Islet precursor cell (in vitro differentiated cells): Measurements from ENCODE around the gene AFAP1.

Experiments used
- DNase-seq: peaks from one replicate; pipeline ENCODE4 v3.0.0-alpha.2; 2018

The AFAP1 gene

DNA sequence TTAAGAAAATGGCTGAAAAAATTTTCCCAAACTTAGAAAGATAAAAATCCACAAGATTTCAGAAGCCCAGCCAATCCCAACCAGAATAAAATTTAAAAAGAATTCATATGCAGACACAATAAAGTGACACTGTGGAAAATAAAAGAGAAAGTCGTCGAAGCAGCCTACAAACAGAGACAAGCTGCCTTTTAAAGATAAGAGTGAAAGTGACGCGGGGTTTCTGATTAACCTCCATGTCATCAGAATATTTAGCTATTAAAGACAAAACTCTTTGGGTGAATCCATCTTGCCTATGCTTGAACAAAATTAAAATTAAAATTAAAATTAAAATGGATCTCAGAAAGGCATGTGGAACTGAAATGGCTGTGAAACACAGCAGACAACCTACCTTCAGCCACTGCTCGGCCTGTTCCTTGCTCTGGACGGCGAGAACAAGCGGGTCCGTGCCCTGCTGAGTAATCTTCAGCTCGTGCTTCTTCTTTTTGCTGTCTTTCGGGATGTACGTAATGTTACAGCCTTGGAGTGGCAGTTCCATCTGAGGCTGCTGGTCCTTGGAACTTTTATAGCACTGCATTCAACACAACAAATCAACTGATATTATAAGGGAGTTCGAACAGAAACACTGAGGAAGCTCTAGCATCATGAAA lies 101.4 kb downstream of the AFAP1 start:
- peak; percentile 2 for DNase-seq

DNA sequence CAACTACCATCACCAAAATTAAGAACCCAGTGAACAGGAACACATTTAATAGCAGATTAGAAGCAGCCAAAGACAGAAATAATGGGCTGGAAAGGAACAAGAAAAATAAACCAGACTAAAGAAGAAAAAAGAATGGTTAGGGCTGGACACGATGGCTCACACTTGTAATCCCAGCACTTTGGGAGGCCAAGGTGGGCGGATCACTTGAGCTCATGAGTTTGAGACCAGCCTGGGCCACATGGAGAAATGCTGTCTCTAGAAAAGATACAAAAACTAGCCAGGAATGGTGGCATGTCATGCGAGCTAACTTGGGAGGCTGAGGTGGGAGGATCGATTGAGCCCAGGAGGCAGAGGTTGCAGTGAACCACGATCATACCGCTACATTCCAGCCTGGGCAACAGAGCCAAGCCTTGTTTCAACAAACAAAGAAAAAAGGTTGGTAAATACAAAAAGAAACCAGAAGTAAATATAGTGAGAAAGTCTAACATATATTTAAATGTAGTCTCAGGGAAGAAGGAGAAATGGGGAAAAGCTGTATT lies 102.0 kb downstream of the AFAP1 start:
- DNase-seq, result peak; percentile 12

DNA sequence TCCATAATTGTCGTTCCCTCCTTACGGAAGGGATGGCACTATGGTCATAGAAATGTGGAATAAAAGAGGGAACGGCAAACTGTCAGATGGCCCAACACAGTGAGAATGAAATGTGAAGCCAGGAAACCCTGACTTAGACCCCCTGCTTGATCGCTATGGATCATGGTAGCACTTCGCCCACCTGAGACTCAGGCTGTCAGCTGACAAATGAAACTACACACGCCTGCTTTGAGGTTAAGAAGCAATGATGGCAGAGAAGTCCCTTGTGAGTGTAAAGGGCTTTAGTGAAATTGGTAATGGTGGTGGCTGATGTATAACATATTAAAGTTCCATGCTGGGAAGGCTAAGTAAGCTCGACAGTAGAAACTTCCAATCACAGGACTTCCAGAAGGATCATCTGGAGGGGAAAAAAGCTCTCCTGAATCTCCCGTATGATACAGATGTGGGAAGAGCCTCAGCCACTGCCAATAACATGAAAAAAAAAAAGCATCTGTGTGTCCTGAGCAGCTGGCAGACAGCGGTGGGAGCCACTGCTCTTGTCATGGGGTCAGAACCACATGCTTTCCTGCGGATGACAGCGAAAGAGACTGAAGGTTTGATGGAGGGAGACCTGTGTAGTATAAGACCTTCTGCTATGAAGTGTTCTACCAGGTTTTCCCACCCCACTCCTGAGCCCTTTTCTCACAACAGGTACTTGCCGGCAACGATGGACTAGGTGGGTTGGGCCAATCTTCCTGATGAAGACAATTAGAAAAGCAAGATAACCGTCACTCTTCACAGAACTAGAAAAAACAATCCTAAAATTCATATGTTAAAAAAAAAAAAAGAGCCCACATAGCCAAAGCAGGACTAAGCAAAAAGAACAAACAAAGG lies 107.6 kb downstream of the AFAP1 start:
- DNase-seq, result no peak

DNA sequence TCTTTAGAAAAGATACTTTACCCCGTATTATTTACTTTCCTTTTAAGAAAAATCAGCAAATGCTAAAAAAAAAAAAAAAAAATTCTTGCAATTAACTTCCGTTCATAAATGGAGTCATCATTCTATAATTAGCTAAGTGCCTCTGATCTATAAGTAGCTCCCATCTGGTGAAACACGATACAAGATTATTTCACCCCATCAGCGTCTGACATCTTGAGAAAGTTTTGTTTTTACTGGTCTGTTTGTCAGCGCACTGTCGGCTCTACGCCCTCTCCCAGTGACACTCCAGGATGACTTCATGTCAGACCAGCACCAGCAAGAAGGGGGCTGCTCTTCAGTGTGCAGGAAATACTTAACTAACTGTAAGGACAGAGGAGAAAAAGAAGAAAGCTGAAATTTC lies 108.3 kb downstream of the AFAP1 start:
- DNase-seq, result no peak

DNA sequence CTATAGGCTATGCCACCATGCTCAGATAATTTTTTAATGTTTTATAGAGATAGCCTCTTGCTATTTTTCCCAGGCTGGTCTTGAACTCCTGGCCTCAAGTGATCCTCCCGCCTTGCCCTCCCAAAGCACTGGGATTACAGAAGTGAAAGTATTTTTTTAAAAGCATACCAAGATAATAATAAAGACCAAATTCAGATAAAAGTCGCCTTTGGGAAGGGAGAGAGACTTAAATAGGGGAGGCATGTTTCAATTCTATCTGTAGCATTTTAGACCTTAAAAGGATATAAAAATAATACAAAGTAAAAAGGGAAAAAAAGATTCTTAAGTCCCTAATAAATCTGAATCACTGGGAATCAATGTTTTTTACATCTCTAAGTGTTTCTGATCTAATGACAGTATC lies 108.9 kb downstream of the AFAP1 start:
- DNase-seq, result no peak

DNA sequence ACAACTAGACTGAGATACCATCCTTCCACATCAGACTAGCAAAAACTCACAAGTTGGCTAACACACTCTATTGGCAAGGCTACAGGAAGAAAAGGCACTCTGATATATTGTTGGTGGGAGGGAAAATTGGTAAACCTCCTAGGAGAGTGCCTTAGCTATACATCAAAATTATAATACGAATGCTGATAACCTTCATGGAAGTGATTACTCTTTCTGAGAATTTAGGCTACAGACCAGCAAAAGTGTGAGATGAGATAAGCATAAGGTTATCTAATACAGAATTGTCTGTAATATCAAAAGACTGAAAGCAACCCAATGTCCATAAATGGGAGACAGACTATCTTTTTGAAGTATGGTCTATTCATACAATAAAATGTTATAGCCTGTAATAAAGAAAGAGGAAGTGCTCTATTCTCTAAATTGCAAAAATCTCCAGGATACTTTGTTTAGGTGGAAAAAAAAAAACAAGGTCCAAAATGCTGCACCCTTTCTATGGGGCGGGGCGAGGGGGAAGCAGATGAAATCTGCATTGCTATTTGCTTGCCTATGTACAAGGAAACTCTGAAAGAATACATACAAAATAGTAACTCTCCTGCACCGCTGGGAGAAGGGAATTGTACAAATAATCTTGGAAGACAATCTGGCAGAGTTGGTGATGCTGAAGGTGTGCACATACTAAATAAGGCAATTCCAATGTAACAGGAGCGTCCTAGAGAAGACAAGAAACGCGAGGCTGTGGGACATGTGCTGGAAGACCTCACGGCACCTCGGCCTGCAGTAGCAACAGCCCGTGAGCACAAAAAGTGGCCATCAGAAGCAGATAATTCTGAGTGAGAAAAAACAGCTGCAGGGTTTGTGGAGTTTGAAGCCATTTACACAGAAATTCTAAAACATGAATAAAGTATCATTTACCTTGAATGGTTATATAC lies 109.7 kb downstream of the AFAP1 start:
- no peak for DNase-seq

DNA sequence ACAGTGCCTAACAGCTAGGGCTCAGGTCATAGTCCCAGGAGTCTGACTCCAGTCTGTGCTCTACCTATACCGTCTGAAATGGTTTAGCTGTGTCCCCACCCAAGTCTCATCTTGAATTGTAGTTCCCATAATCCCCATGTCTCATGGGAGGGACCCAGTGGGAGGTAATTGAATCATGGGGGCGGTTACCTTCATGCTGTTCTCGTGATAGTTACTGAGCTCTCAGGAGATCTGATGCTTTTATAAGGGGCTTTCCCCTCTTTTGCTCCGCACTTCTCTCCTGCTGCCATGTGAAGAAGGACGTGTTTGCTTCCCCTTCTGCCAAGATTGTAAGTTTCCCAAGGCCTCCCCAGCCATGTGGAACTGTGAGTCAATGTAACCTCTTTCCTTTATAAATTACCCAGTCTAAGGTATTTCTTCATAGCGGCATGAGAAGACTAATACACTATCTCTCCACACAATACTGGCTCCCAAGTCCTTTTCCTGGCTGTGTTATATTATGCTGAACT lies 110.8 kb downstream of the AFAP1 start:
- no peak for DNase-seq

DNA sequence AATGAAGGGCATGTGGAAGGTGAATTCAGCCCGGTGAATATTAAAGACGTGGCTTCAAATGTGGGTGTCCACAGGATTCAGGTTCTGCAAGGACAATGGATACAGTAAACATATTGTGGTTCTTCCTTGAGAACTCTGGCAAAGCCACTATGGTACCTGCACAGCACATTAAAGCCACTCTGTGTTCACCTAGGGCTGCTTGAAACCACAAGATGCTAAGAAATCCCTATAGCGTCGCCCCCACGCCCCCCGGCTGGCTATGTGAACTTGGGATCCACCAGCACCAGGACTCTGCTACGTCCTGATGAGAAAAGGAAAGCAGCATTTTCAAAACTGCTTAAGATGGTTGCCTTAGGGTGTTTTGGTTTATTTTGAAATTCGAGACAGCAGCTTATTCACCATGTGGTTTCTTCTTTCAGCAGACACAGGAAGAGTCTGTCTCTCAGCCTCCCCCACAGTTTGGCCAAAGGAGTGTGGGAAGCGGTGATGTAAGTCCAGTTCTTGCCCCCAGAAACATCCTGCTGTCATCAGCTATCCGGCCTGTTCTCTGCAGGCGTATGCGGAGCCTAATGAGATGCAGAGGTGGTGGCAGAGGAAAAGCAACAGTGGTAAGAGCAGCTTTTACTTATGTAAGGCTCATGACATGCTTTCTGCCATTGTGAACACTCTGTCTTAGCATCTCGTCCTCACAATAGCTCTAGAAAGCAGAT lies 111.5 kb downstream of the AFAP1 start:
- DNase-seq, result peak; percentile 95

DNA sequence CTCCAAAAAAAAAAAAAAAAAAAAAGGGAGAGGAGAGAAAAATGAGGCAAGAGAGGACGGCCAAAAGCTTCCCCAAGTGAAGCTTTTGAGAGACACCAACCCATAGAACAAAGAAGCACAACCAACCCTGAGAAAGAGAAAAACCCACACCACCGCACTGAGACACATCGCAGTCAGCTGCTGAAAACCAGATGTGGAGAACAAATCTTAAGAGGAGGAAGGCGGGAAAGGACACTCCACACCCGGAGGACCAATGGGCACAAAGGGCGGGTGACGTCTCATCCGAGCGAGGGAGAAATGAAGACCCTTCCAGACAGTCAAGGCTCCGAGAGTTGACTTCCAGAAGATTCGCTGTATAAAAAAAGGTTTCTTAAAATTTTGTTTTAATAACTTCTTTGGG lies 112.1 kb downstream of the AFAP1 start:
- DNase-seq, result no peak

DNA sequence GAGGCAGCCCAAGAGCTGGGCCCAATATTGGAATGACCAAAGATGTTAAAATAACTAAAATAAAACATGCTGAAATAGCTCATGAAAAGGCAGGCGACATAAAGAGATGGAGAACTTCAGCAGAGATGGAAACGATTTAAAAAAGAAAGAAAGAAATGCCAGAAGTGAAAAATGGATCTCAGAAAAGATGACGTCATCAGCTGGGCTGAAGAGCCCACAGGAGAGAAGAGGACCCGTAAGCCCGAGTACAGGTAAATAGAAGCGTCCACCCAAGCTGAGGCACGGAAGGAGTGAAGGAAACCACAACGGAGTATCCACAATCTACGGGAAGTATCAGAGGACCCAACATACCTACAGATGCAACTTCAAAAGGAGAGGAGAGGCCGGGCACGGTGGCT lies 112.8 kb downstream of the AFAP1 start:
- DNase-seq, result no peak

DNA sequence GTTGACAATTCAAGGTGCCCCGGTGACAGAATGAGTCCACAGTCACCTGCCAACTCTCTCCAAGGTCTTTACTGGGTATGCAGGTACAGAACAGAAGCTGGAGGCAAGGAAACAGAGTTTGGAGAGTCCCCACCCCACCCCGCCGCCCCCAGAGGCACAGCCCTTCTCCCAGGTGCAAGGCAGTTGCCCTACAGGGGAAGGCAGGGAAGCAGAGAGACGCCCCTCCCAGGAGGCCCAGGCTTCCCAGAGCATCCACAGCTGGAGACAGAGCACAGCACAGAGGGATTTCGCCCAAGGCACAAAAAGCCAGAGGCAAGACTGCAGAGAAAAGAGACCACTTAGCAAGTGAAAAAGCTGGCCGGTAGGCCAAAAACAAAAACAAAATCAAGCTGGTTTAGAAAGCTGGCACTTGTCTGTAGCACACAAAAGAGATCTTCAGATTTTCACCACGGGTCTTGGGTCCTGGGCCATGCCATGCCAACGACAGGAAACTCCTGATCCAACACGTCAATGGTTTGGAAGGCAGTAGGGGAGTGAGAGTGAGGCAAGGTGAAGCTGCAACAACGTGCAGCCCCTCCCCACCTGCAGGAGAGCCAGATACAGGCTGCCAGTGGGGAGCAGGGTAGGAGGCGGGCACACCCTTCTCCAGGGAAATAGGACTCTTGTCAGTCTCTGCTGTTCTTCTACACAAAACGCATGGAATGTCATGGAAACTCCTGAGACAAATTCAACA lies 113.3 kb downstream of the AFAP1 start:
- DNase-seq, result peak; percentile 54

DNA sequence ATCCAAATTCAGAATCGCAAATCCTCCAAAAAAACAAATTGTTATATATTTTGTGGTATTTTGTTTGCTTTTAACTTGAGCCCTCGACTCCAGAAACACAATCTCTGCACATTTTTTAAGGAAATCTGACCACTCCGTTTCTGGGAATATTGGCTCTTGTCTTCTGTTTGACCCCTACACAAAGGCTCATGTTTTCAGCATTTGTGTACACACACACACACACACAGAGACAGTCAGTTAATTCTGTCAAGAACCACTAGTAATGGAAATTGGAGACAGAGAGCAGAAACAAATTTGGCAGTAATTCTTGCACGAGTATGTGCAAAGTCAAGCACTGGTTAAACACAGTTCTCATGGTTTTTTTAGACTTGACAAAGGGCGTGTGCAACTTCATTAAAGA lies 115.4 kb downstream of the AFAP1 start:
- no peak for DNase-seq

DNA sequence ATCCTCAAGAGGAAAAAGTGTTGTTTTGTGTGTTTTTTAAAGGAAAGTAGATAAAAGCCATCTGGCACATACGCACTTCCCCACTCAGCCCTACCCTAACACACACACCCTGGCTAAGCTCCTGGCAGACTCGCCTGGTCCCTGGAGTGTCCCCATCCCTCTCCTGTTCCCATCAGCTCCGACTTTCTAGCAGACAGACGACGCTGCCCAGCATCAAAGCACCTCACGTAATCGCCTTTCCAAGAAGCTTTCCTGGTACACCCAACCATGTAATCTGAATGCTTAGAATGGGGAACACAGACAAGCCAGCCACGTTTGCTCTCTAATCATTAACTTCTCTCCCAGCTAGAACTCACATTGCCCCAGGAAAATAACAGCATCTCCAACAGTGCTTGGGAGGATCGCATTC lies 116.2 kb downstream of the AFAP1 start:
- no peak for DNase-seq

DNA sequence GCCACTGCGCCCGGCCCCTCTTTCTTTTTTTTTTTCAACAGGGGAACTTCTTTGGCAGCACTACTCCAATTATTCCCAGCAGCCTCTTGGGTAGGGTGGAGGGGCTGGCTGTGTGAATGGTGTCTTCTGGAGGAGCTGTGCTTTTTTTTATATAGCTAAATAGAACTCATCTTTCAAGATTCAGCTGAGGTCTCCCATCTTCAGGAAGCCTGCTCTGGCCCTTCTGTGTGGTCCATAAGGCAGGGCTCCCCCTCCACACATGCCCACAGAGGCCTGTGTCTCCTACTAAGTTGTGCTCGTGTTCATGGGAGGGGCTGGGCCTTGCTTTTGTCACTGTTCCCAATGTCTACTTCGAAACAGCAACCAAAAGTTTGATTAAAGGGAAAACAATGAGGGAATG lies 116.8 kb downstream of the AFAP1 start:
- peak; percentile 28 for DNase-seq

DNA sequence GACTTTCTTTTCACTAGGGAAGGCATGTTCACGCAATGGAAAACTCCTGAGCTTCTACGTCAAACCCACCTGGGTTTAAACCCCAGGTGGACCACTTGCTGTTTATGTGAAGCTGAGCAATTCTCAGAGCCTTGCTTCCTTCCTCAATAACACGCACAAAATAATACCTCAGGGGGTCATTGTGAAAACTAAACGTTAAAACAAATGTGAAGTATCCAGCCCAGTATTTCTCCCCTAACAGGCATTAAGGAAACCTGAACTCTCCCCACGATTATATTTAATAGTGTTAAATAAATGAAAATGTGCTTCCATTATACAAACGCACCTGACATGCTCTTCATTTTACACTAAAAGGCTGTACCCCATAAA lies 117.5 kb downstream of the AFAP1 start:
- no peak for DNase-seq

DNA sequence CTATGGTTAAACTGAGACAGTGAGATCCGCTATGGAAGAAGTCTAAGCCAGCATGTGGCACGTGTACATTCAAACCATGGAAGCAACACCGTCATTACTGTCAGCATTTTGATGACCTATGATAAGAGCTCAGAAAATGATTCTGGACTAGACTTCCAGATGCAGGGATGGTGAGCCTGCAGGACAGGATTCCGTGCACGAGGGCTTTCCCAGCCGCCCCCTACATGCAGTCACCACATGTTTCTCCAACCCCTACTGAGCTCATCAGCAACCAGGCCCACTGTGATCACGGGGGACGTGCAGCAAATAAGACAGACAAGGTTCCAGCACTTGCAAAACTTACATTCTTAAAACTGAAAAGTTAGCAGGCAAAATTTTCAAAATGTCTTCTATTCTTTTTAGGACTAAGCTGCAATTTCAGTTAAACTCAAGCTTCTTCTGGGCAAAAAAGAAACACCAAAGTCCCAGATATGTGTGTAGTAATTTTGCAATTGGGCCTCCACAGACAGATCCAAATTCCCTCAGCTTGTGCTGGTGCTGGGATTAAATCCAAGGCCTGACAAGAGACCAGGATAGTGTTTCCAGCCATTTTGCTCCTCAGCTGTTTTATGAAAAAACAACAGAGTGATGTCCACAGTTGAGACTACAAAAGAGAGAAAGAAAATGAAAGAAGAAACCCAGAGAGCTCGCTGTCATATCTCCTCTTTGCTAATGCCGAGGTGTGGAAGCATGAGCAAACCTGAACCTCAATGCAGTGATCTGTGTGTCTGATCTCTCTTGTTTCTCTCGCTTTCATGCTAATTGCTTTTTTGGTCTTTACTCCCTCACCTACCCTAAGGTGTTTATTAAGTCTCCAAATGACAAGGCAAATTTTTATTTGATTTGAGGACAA lies 118.2 kb downstream of the AFAP1 start:
- DNase-seq, result peak; percentile 5

DNA sequence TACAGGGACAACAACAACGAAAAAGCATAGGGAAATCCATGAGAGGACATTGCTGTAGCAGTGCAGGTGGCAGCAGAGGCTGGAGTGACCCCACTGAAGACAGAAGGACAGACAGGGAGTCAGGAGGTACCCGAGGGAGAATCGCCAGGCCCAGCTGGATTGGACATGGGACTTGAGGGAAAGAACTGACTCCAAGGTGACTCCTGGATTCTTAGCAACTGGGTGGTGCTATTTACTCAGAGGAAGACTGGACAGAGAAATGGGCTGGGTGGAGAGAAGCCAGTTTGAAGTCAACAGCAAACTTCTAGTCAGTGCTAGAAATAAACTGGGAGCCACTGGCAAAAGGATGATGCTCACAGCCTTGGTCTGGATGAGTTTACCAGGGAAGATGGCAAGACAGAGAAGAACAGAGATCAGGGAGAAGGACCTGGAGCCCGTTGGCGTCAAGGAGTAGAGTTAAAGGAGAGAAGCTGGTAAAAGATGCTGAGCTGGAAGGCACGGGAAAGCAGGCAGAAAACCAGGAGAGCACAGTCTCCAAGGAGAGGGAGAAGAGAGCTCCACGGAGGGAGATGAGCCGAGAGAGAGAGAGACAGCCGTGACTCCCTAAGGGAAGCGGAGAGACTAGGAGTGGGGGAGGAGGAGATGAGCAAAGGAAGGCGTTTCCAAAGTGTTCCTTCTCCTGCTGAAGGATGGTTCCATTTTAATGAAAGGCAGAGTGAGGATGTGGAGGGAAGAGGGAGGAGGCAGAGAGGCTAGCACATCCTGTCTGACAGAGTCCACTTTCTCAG lies 119.4 kb downstream of the AFAP1 start:
- no peak for DNase-seq

DNA sequence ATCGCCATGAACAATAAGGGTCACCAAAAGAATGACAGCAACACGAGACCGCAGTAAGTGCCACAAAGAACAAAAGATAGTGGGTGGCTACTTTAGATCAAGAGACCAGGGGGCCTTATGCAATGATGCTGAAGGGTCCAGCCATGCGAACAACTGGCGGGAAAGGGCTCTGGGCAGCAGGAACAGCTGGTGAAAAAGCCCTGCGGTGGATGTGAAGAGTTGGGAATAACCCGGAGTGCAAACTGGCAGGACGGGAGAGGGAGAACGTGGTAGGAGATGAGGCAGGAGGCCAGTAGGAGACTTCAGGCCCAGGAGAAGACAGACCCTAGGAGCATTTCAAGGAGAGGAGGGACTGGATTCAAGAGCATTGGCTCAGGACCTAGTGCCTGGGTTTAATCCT lies 120.2 kb downstream of the AFAP1 start:
- no peak for DNase-seq

DNA sequence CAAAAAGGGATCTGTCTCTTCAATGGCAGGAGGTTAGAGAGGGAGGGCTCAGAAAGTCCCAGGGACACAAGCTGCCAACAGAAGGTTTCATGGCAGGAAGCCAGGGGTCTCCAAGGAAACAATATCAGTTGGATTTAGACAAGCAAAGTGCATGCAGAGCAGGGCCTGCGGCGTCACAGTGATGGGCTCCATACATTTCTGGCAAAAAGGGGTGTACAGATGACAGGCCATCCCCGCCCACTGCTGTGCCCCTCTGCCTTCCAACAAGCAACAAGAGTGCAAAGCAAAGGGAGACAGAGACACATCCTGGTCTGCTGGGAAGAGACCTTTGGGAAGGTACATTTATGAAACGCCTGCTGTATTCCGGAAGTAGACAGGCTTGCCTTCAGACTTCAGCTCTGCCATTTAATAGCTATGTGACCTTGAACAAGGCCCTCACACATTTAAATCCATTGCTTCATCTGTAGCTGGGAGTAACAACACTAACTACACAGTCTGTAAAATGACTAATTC lies 121.2 kb downstream of the AFAP1 start:
- no peak for DNase-seq
